Fibroblast of skin of abdomen (primary cell): ENCODE data around the gene DCBLD1. TPM values are rescaled to one million over a fixed set of nuclear protein-coding genes. Genes with fewer than 3 reads are reported as not detected.
A peak's percentile ranks its signal among the peaks of the same experiment; 100 is the strongest.
"Not testable (repeated sequence)": the region's sequence is repeated elsewhere in the genome, so short reads cannot be mapped to it uniquely, and the experiment has no call there.

Experiments used
- DNase-seq: peaks from one replicate; pipeline ENCODE4 v3.0.0-alpha.2; 2013
- polyA plus RNA-seq, 2 experiments: library from polyadenylated mRNA; unstranded; fragments of 120-200 nt; gene quantifications; one replicate each; pipeline ENCODE4 v1.2.1, GENCODE V29; 2013; ENCODE audit not compliant: insufficient read length in 2 of 2

Gene DCBLD1
- polyA plus RNA-seq (2013, experiment 1 of 2; ENCODE audit: insufficient read length) = 60.6 TPM
- polyA plus RNA-seq (2013, experiment 2 of 2; ENCODE audit: insufficient read length) = 59.4 TPM

DNA sequence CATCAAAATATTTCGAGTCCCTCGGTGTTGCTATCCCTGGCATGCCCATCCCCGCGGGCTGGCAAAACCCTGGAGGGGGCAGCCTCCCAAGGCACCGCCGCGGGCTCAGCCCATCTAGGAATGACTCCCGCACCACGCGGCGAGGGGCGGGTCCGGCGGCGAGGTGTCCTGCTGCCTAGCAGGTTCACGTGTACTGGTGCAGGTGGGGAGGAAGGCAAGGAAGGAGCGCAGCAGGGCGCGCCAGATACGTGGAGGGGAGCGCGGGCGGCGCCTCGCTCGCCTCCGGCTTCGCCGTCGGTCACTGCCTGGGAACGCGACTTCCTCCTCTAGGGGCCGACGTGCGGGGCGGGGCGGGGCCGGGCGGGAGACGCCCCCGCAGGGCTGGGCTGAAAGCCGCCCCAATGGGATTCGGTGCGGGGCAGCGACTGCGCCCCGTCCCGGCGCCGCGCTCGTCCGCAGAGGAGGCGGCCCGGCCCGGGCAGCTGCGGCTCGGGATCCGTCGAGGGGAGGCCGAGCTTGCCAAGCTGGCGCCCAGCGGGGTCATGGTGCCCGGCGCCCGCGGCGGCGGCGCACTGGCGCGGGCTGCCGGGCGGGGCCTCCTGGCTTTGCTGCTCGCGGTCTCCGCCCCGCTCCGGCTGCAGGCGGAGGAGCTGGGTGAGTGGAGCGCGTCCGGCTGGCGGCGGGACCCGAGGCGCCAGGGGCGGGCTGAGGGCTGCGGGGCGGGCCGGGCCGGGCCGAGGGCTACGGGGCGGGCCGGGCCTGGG is at the start of gene DCBLD1:
TSS of gene DCBLD1 (plus strand) at position 435 of the 764 bp plus-strand sequence. CDS start at position 543, 108 bp downstream.
- DNase-seq = peak; percentile 76

DNA sequence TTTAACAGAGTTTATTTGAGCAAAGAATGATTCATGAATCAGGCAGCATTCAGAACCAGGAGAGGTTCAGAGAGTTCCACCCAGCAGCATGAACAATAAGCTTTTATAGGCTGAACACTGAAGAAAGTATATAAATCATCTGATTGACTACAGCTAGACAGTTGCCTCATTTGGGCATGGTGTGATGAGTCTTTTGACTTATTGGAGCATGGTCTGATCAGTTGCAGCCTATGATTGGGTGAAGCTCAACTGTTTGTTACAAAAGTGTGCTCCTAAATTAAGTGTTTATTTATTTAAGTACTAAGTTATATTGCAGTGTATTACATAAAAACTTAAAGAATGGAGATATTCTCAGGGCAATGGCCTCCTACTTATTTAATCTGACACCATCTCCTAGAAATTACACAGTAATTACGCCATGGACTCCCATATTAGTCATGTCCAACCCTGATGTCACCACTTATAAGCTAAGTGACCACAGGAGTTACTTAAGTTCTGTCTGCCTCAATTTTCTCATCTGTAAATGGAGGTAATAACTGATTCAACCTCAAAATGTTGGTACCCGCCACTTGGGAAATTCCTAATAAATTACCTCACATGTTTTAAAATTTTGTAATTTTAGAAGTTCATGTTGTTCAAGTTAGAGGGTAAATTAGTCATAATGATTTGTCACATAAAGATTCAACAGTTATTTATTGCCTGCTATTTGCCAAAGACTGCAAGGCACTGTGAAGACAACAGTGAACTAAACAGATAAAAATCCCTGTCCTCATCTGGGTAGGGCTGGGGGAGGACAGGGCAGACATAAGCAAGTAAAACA is 41.6 kb upstream of the DCBLD1 start:
- peak; percentile 99 for DNase-seq

DNA sequence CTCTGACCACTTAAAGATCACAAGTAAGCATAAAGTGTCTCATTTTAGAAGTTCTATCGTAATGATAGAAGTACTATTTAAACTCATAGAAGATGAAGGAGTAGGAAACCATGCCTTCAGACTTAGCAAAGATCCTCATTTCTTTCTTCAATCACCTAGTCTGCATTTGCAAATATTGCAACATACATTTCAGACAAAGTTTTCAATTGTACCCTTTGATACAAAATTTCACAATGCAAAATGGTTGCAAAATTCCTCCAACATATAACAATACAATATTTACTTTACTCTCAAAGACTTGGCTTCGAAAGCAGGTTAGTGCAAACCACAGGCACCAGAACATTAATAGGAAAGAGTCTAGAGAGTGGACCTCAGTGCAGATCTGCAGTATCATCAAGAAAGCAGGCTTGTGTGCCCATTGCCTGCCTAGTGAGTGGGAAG is 40.6 kb upstream of the DCBLD1 start:
- peak; percentile 76 for DNase-seq

DNA sequence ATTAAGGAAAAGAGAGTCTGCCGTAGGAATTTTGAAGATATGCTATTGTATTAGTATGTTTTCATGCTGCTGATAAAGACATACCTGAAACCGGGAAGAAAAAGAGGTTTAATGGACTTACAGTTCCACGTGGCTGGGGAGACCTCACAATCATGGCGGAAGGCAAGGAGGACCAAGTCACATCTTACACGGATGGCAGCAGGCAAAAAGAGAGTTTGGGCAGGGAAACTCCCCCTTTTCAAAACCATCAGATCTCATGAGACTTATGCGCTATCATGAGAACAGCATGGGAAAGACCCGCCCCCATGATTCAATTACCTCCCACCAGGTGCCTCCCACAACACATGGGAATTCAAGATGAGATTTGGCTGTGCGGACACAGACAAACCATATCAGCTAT is 40.2 kb upstream of the DCBLD1 start:
- not testable (repeated sequence) for DNase-seq

DNA sequence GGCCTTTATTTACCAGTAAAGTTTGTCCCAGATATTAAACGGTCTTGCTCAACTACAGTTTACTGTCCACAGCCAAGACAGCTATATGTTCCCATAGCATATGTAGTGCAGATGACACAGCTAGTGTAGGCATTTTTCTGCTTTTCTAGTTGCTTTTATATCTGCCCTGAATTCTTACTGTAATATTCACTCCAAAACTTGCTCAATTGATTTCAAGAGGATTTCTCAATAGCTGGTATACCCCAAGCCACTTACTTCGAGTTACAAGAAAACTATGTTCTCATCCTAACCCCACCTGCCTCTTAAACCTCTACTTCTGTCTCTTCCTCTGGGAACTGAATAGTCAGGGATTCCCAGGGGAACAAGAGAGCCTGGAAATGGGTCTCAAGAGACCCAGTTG is 37.9 kb upstream of the DCBLD1 start:
- peak; percentile 88 for DNase-seq

DNA sequence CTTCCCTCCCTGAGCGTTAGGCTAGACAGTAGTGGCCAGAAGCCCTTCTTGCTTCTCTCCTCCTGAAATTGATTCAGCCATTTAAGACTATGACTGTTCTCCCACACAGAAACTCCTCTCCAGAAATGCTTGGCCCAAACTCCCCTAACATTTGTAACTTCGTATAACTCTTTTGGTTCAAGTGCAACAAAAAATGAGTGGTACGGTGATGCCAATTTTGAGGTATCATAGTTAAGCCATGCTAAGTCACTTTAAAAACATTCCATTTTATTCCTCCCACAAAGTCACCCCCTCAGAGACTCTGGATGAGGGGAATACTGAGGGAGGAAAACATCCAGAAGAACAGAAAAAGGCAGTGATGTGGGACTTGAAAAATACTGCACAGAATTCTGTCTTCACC is 35.6 kb upstream of the DCBLD1 start:
- peak; percentile 57 for DNase-seq

DNA sequence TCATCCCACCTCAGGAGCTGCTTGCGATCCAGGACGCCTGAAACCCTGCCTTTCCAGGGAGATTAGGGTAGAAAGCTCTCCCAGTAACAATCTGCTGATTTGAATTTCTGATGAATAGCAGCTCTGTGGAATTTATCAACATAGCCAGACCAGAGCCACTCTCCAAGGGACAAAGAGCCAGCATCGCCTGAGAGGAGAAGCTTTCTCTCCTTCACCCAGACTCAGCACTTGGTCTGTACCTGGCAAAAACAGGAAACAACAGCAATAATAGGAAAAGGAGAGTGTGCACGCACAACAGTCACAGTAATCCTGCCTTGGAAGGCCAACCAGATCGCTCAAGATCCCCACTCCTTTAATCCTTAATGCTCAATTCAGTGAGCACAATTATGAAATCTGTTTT is 34.5 kb upstream of the DCBLD1 start:
- no peak for DNase-seq

DNA sequence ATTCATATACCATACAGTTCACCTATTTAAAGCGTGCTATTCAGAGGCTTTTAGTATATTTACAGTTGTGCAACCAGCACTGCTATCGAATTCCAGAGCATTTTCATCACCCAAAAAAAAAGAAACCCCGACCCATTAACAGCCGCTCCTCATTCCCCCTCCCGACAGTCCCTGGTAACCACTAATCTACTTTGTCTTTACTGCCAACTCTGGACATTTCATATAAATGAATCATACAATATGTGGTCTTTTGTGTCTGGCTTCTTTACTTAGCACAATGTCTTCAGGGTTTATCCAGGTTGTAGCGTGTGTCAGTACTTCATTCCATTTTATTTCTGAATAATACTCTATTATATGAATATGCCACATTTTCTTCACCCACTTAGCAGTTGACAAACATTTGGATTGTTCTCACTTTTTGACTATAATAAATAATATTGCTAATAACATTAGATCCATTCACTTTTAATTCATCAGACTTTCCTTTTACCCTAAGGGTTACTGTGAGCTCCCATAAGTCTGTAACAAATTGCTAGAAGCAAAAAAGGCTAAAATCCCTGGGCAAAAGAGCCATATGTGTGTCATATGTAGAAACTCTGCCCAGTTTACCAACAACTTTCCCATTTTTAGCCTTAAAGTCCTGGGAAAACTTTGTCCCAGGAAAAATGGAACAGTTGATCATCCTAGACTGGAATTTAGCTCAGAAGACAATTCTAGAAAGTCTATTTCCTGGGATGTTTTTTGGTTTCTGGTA is 33.6 kb upstream of the DCBLD1 start:
- DNase-seq = peak; percentile 99

DNA sequence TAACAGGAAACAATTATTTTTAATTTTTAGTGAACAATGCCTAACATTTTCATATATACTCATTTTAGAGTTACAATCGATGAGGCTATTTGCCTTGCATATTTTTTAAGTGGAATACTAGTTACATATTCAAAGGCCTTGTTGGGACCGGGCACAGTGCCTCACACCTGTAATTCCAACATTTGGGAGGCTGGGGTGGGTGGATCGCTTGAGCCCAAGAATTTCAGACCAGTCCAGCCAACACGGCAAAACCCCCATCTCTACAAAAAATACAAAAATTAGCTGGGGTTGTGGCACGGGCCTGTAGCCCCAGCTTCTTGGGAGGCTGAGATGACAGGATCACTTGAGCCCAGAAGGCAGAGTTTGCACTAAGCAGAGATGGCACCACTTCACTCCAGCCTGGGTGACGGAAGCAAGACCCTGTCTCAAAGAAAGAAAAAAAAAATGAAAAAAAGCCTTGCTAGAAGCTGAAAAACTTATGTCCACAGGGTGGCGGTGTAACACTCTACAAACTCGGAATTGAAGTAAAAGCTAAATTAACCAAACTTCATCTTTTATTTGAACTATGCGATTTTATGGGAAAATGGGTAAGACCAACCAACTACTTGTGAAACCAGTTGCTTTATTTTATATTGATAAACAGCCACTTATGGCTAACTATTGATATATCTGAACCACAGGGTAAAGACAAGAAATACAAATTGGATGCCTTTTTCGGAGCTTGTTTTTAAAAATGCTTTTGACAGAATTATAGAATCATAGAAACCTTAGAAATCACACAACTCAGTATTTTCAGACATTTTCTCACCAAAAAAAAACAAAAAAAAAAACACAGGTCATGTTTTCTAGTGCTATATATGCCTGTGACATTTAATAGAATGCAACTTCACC is 32.7 kb upstream of the DCBLD1 start:
- DNase-seq = peak; percentile 86

DNA sequence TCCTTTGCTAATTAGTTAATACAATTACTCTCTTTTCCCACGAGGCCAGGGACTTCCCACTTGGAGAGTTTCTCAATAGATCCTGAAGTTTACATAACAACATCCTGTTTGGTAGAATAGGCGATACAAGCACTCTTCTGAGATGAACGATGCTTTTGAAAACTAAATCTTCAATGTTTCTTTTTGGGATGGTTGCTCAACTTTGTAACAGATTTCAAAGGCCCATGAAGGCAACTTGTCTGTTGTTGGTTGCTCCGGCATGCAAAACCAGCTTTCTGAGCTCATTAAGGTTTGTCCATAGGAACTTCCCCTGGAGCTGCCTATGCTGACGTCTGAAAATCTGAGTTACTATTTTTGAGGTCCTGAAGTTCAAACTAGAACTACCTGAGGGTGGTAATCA is 30.8 kb upstream of the DCBLD1 start:
- no peak for DNase-seq

DNA sequence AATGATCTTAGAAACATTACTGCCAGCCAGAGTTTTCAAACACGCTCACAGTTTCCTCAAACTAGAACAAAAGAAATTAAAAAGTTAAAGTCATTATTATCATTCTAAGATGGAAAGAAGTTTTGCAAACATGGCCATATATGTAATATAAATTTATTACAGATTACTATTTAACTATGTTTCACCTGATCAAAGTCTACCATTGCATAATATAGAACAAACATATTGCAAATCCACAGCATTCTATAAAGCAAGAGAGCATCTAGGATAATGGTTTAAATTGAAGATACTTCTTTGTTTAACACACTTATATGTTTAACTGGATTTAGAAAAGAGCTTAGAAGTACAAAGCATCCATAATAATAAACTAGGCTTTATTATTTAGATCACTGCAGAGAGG is 26.2 kb upstream of the DCBLD1 start:
- DNase-seq = no peak

DNA sequence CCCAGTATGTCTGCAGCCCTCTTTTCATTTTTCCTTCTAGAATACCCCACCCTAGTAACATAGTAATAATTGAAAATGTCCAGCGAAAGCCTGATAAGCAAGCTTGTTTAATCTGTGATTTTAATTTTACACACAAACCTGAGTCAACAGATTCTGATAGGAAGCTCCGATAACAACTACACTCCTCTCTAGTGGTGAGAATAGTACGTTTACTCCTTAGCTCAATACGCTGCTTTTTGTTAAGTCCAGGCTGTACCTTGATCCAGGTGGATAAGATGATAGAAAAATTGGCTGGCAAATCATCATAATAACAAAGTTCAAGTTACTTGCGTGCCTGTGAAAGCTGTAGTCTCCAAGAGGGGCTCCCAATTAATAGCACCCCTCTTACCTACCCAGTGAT is 25.5 kb upstream of the DCBLD1 start:
- DNase-seq = no peak

DNA sequence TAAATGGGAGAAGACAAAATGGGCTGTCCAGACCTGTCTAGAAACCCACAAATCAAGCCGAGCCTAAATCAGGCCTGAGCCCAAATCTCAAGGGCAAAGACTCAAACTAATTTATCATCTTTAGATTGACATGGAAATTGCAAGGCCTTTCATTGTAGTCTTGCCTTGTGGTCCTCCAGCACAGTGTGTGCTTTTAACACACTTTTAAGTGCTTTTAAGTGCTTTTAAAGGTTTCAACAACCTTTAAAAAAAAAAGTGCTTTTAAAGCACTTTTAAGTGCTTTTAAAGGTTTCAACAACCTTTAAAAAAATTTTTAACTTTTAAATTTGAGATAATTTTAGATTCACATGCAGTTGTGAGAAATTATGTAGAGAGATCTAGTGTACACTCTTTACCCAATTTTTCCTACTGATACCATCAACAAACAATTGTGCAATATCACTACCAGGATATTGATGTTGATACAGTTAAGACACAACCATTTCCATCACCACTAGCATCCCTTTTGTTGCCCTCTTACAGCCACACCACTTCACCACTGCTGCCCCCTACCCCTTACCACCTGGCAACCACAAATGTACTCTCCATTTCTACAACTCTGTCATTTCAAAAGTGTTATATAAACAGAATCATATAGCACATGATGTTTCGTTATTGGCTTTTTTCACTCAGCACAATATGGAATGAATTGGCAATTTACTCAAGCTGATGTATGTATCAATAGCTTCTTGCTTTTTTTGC is 23.1 kb upstream of the DCBLD1 start:
- DNase-seq = no peak

DNA sequence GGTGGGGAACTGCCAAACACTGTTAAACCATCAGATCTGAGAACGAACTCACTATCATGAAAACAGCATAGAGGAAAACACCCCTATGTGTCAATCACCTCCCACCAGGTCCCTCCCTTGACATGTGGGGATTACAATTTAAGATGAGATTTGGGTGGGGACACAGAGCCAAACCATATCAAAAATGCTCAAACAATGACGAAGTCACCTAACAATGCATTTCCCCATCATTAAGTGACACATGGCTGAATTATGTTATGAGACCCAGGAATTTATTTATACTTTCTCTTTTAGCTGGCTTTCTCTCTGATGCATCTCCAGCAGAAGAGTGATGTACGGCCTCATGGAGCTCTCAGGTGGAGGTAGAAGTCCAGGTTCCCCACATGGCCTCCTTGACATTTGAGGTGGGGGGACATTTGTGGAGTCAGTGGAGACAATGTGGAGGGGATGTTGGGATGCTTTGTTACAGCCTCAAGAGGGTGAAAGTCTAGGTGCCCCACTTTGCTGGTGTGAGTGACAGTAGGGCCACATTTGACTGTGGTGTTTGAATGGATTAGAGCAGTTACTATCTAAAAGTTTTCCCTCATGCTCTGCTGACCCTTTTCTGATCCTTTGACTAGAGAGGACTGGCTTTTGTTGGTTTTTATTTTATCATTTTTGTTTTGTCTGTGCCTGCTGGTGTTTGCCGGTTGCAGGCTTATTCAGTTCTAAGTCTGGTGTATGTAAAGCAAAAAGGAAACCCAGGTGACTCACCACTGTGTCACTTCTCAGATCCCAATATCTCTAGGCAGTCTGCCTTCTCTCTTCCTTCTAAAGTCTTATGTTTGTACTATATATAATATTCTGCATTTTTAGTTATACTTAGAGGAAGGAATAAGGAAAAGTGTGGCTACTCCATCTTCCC is 18.5 kb upstream of the DCBLD1 start:
- peak; percentile 67 for DNase-seq

DNA sequence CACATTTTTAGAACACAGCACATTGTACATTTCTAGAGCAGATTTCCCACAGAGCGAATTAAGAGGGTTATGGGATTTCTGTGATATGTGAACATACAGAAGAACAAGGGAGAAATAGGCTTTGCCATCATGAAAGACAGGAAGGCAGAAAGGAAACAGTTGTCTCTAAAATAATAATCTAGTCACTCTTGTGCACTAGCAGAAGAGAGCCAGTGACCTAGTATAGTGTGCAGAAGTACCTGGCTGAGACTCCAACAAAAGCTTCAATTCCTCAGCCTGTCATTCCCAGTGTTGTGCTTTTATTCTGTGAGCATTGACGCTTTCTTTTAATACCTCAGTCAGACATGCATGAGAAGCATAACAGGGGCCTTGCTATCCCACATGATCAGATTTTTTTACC is 17.8 kb upstream of the DCBLD1 start:
- no peak for DNase-seq

DNA sequence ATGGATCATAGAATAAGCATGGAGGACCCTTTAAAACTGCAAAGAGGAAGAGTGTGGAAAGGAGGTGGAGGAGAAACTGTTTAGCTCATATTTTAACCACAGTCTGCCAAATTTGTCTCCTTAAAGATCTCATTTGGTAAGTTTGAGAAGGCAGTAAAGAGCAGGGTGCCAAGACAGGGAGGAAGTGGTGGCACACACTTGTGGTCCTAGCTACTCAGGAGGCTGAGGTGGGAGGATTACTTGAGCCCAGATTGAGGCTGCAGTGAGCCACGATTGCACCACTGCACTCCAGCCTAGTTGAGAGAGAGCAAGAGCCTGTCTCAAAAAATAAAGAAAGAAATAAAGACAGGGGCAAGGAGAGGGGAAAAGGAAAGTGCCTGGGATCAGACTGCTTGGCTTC is 16.8 kb upstream of the DCBLD1 start:
- no peak for DNase-seq

DNA sequence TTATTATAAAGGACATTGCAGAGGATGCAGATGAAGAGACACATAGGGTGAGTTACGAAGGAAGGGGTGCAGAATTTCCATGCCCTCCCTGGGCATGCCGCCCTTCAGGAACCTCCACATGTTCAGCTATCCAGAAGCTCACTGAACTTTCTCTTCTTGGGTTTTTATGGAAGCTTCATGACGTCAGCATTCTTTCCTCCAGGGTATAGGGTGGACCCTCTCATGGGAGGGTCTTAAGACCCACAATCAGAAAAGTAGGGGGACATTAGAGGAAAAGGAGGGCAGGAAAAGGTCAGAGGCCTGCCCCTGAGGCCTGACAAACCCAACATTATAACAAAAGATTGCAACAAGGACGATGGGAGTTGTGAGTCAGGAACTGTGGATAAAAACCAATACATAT is 14.6 kb upstream of the DCBLD1 start:
- DNase-seq = no peak

DNA sequence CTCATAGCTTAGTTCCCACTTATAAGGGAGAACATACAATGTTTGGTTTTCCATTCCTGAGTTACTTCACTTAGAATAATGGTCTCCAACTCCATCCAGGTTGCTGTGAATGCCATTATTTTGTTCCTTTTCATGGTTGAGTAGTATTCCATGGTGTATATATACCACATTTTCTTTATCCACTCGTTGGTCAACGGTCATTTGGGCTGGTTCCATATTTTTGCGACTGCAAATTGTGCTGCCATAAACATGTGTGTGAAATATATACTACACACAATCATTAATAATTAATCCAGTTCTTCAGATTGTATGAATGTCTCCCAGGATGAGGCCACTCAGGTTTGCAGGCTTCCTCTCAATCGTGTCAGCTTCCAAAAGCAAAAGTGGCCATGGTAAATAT is 13.9 kb upstream of the DCBLD1 start:
- DNase-seq = not testable (repeated sequence)

DNA sequence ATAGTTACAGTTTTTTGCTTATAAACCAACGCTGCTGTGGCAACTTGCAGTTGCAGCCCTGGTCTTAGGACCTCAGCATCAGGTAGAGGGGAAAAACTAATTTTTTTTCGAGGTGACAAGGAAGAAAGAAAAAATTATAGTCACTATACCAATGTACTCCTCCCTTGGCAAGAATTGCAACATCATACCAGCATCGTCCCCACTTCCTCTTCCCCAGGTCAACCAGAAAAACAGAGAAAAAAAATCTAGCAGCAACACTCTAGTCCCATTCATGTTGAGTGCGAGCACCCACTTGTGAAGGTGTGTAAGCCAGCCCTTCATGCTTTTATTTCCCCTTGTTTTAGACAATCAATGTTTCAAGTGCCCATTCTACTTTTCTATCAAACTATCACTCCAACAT is 13.1 kb upstream of the DCBLD1 start:
- no peak for DNase-seq

DNA sequence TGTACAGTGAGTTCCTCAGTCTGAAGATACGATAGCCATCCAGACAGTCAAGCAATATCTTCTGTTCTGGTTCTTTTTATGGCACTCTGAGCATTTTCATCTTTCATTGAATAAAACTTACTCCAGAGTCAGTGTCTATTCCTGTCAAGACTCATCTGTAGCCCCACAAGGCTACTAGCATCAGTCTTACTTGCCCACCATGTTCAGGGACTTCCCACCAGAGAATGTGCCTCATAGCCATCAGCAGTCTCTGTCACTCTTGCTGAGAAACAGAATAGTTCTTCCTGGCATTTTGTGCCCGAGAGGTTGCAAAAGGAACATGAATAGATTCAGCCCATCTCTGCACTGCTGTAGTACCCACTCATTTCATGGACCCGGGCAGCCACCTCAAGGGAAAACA is 12.7 kb upstream of the DCBLD1 start:
- no peak for DNase-seq
